H54 (cell line): Measurements from ENCODE around the gene CLCA2.
"Not testable (repeated sequence)": the region's sequence is repeated elsewhere in the genome, so short reads cannot be mapped to it uniquely, and the experiment has no call there.

ENCODE experiments used
- DNase-seq: peaks from one replicate; pipeline ENCODE4 v3.0.0; 2011; ENCODE audit warnings: low spot score, mixed read lengths; ENCODE audit not compliant: insufficient read length
- FAIRE-seq: peaks from 3 replicates; lab custom pipeline; 2011; peaks lifted over from hg19 to GRCh38; lab: Jason Lieb, UNC
- POLR2A ChIP-seq: IDR thresholded peaks from 2 replicates; pipeline ENCODE4 v1.6.1; 2011; ENCODE audit warnings: low read depth, mild to moderate bottlenecking, low read length

The CLCA2 gene

GRCh38 chr1:86500714-86501113 lies 76.7 kb downstream of the CLCA2 start:
- no peak for TF ChIP-seq POLR2A
- FAIRE-seq = no peak
- no peak for DNase-seq

DNA sequence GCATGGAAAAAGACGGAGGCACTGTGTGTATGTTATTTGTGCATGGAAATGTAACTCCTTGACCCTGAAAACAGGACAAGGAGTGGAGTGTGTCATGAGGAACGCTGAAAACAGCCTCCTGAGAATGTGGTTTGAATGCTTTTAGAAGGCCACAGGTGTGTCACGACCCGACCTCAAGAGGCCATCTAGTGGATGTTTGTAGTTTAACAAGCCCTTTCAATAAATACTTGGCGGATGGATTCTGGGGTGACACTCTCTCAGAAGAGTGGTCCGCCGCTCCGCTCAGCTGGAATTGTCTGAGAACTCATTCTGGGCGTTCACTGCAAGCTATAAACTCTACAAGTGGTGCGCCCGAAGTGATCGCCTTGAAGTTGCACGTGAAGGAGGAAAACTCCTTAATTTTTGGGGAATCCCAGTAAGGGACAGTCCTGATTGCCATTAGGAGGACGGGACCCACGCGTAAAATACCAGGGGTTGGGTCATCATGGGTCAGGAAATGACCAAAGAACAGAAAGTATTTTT lies 78.2 kb downstream of the CLCA2 start:
- FAIRE-seq = not testable (repeated sequence)

DNA sequence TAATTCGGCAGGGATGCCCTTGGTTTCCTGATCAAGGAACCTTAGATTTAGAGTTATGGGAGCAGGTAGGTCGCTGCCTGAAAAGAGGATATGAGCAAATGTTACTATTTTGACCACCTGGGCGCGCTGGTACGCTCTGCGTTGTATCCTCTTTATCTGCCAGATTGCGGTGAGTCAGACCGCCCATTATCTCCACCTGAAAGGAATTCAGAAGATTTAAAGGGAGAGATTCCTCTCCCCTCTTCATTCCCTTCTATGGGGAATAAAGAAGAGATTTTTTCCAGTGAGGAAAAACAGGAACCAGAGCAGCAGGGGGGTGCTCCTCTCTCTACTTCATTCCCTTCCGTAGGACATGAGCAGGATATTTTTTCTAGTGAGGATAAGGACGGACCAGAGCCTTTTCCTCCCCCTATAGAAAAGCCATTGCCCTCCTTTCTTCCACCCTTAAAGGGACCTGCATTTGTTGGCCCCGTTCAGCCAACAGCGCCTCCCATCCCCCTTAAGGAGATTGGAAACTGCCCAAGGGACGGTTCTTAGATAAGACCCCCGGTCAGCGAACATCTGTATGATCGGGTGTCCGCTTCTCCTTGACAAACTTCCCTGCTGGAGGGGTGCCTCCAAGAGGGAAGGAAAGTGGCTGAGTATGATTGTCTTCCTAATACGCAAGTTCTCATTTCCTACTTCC lies 78.9 kb downstream of the CLCA2 start:
- FAIRE-seq (no peak), DNase-seq (no peak)
- no peak for TF ChIP-seq POLR2A

More for the DNA sequence above, 78.2 kb downstream of the CLCA2 start:
- DNase-seq = not testable (repeated sequence)

GRCh38 chr1:86503406-86504136 lies 79.6 kb downstream of the CLCA2 start:
- FAIRE-seq = no peak
- no peak for DNase-seq

GRCh38 chr1:86504137-86504479 lies 80.1 kb downstream of the CLCA2 start:
- TF ChIP-seq POLR2A = no peak
- DNase-seq (no peak), FAIRE-seq (no peak)

More at GRCh38 chr1:86503406-86504136, 79.6 kb downstream of the CLCA2 start:
- TF ChIP-seq POLR2A = no peak

DNA sequence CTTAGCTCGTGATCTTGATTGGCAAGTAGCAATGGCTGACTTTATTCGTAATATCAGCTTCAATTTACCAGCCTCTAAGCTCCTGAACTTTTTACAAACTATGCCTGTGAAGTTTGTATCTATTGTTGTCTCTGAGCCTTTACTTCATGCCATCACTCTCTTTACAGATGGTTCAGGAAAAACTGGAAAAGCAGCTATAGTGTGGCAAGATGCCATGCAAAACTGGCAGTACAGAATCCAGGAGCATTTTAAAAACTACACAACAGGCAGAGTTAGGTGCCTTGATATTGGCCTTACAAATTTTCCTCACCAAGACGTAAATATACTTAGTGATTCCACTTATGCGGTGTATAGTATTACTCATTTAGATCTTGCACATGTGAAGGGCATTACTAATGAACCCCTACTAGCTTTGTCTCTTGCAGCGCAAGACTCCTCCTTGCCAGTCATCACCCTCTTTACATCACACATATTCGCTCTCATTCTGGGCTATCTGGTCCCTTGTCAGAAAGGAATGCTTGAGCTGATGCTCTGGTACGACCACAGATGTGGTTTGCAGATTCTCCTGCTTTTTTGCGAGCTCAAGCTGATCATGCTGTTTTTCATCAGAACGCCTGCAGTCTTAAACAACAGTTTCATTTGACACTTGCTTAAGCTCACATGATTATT lies 81.1 kb downstream of the CLCA2 start:
- DNase-seq (no peak), FAIRE-seq (no peak)
- TF ChIP-seq POLR2A = no peak

- FAIRE-seq = no peak
- TF ChIP-seq POLR2A = no peak
- DNase-seq = no peak
These were observed 81.6 kb downstream of the CLCA2 start for GRCh38 chr1:86505564-86505902.
